Keratinocyte (primary cell): ENCODE data around the gene ICAM4.

Experiments
- CTCF ChIP-seq, 3 experiments: IDR thresholded peaks in 1 of 3; conservative IDR thresholded peaks in 1 of 3; optimal IDR thresholded peaks in 1 of 3; 2 replicates in 2 of 3; 3 replicates in 1 of 3; pipeline versions ENCODE3 to v1.5.1; 2011; ENCODE audit warnings: low read length in 3 of 3, mild to moderate bottlenecking in 3 of 3, moderate library complexity in 2 of 3, control low read depth in 1 of 3, inconsistent platforms in 1 of 3; ENCODE audit not compliant: insufficient read depth in 2 of 3; ENCODE audit errors: extremely low read depth in 1 of 3
- EZH2 ChIP-seq: IDR thresholded peaks from one replicate; pipeline ENCODE4 v1.6.1; 2012; ENCODE audit warnings: inconsistent platforms, mild to moderate bottlenecking, low read length, moderate library complexity

- no peak for TF ChIP-seq CTCF (optimal IDR thresholded peaks at IDR 0.05 in 1 of 3, IDR thresholded peaks at IDR 0.05 in 1 of 3, conservative IDR thresholded peaks at IDR 0.05 in 1 of 3; ENCODE audit: extremely low read depth in 1 of 3, insufficient read depth in 2 of 3, low read length in 3 of 3)
- no peak for TF ChIP-seq EZH2
Observed at GRCh38 chr19:10289836-10290356, 3.1 kb downstream of the ICAM4 start, which contains the start of gene ICAM5.
